GM12891 (cell line): ENCODE measurements around the gene CCDC184.
"Not testable (repeated sequence)": the region's sequence is repeated elsewhere in the genome, so short reads cannot be mapped to it uniquely, and the experiment has no call there.

Source experiments
- POLR2A ChIP-seq: IDR thresholded peaks from 2 replicates; pipeline ENCODE4 v1.6.1; 2011; ENCODE audit warnings: low read depth, low read length, control low read depth
- POLR2AphosphoS5 ChIP-seq: IDR thresholded peaks from 2 replicates; pipeline ENCODE4 v1.6.1; 2011; ENCODE audit warnings: low read depth, low read length, control low read depth
- TAF1 ChIP-seq: IDR thresholded peaks from 2 replicates; pipeline ENCODE4 v1.6.1; 2011; ENCODE audit warnings: low read depth, low read length, control low read depth

DNA sequence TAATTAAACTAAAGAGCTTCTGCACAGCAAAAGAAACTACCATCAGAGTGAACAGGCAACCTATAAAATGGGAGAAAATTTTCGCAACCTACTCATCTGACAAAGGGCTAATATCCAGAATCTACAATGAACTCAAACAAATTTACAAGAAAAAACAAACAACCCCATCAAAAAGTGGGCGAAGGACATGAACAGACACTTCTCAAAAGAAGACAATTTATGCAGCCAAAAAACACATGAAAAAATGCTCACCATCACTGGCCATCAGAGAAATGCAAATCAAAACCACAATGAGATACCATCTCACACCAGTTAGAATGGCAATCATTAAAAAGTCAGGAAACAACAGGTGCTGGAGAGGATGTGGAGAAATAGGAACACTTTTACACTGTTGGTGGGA lies 26.1 kb downstream of the CCDC184 start:
- TF ChIP-seq POLR2A, POLR2AphosphoS5, TAF1: not testable (repeated sequence)
